KMS-11 (cell line): ENCODE data around the gene BUB3.

Experiments used
- H2AFZ ChIP-seq: fragments of 200-600 bp; sonication (generic); 2 replicates; pipeline ENCODE4 v1.6.1; 2016; ENCODE audit warnings: antibody characterized with exemption, mixed run types, low read depth
- H3K27ac ChIP-seq: fragments of 200-600 bp; sonication (generic); 2 replicates; pipeline ENCODE4 v1.6.1; 2016; ENCODE audit warnings: mild to moderate bottlenecking, mixed run types
- H3K27me3 ChIP-seq: fragments of 200-600 bp; sonication (generic); 2 replicates; pipeline ENCODE4 v1.6.1; 2017; ENCODE audit warnings: mild to moderate bottlenecking, low read depth, mixed run types, moderate library complexity; ENCODE audit not compliant: insufficient read depth
- H3K36me3 ChIP-seq: fragments of 200-600 bp; sonication (generic); 2 replicates; pipeline ENCODE4 v1.6.1; 2017; ENCODE audit warnings: mild to moderate bottlenecking, mixed run types; ENCODE audit not compliant: insufficient read depth
- H3K4me1 ChIP-seq: fragments of 200-600 bp; sonication (generic); 2 replicates; pipeline ENCODE4 v1.6.1; 2016; ENCODE audit warnings: mild to moderate bottlenecking, low read depth, mixed run types; ENCODE audit not compliant: poor library complexity, severe bottlenecking
- H3K4me2 ChIP-seq: fragments of 200-600 bp; sonication (generic); 2 replicates; pipeline ENCODE4 v1.7.0; 2016; ENCODE audit warnings: mild to moderate bottlenecking, mixed run types
- H3K4me3 ChIP-seq: fragments of 200-600 bp; sonication (generic); IDR thresholded peaks from 2 replicates; pipeline ENCODE4 v1.6.1; 2017; ENCODE audit warnings: low read depth, low read length, mixed read lengths; ENCODE audit not compliant: insufficient read depth
- H3K79me2 ChIP-seq: fragments of 200-600 bp; sonication (generic); 2 replicates; pipeline ENCODE4 v1.6.1; 2016; ENCODE audit warnings: low read depth, mixed run types; ENCODE audit not compliant: insufficient read depth
- H3K9ac ChIP-seq: fragments of 200-600 bp; sonication (generic); 2 replicates; pipeline ENCODE4 v1.6.1; 2016; ENCODE audit warnings: mild to moderate bottlenecking, mixed run types
- H4K20me1 ChIP-seq: fragments of 200-600 bp; sonication (generic); 2 replicates; pipeline ENCODE4 v1.6.1; 2016; ENCODE audit warnings: mild to moderate bottlenecking, mixed run types; ENCODE audit not compliant: insufficient read depth
- TF ChIP-seq, protein P1 (sequence below): fragments of 200-600 bp; sonication (generic); conservative IDR thresholded peaks from 2 replicates; pipeline ENCODE4 v1.6.1; 2017; ENCODE audit warnings: low read depth, mild to moderate bottlenecking, antibody characterized with exemption, low read length, moderate library complexity, mixed read lengths

Gene BUB3

GRCh38 chr10:123126246-123126645, 28.0 kb upstream of the BUB3 start:
- TF ChIP-seq, protein P1, sequence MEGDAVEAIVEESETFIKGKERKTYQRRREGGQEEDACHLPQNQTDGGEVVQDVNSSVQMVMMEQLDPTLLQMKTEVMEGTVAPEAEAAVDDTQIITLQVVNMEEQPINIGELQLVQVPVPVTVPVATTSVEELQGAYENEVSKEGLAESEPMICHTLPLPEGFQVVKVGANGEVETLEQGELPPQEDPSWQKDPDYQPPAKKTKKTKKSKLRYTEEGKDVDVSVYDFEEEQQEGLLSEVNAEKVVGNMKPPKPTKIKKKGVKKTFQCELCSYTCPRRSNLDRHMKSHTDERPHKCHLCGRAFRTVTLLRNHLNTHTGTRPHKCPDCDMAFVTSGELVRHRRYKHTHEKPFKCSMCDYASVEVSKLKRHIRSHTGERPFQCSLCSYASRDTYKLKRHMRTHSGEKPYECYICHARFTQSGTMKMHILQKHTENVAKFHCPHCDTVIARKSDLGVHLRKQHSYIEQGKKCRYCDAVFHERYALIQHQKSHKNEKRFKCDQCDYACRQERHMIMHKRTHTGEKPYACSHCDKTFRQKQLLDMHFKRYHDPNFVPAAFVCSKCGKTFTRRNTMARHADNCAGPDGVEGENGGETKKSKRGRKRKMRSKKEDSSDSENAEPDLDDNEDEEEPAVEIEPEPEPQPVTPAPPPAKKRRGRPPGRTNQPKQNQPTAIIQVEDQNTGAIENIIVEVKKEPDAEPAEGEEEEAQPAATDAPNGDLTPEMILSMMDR = no peak
- Histone ChIP-seq H3K9ac (no peak overlapping the region), H3K4me2 (no peak overlapping the region), H3K27ac (no peak overlapping the region), H3K4me1 (no peaks in the 10 kb centered on the region), H3K4me3 (no peak overlapping the region), H2AFZ (no peak overlapping the region), H4K20me1 (no peaks in the 10 kb centered on the region), H3K79me2 (no peaks in the 10 kb centered on the region), H3K36me3 (no peaks in the 10 kb centered on the region), H3K27me3 (no peaks in the 10 kb centered on the region)

DNA sequence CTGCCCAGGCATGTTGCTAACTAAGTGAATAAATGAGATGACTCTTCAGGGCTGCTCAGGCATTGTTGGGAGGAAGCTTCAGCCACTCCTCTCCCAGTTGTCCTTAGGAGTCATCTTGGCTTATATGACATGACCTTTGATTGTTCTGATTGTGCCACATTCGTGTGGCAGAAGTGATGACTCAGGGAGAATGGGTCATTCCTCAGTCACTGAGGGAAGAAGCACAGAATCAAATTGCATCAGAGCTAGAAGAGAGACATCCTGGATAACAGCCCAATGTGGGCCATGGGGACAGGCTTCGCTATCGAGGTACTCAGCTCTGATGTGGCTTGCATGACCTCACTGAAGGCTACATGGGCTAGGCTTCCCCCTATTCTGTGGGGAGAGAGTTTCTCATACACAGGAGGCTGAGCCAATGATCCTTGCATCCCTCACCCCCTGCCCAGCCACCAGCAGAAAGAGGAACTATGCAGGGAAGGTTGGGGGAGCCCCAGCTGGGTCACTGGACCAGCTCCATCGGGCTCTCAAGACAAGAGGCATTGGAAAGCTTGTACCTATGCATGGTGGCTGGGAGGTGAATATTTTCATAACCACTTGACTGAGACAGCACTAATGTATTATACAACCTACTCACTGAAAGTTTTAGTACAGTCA, 24.5 kb upstream of the BUB3 start:
- H3K27me3 ChIP-seq = no peaks in the 10 kb centered on the region
- no peak overlapping the region for H2AFZ ChIP-seq
- H3K4me2 ChIP-seq = no peak overlapping the region
- TF ChIP-seq, protein P1 = no peak
- H3K79me2 ChIP-seq = no peaks in the 10 kb centered on the region
- no peak overlapping the region for H3K27ac ChIP-seq
- H4K20me1 ChIP-seq = no peaks in the 10 kb centered on the region
- no peak overlapping the region for H3K9ac ChIP-seq
- no peaks in the 10 kb centered on the region for H3K4me1 ChIP-seq
- H3K36me3 ChIP-seq = no peaks in the 10 kb centered on the region
- H3K4me3 ChIP-seq = no peak overlapping the region

DNA sequence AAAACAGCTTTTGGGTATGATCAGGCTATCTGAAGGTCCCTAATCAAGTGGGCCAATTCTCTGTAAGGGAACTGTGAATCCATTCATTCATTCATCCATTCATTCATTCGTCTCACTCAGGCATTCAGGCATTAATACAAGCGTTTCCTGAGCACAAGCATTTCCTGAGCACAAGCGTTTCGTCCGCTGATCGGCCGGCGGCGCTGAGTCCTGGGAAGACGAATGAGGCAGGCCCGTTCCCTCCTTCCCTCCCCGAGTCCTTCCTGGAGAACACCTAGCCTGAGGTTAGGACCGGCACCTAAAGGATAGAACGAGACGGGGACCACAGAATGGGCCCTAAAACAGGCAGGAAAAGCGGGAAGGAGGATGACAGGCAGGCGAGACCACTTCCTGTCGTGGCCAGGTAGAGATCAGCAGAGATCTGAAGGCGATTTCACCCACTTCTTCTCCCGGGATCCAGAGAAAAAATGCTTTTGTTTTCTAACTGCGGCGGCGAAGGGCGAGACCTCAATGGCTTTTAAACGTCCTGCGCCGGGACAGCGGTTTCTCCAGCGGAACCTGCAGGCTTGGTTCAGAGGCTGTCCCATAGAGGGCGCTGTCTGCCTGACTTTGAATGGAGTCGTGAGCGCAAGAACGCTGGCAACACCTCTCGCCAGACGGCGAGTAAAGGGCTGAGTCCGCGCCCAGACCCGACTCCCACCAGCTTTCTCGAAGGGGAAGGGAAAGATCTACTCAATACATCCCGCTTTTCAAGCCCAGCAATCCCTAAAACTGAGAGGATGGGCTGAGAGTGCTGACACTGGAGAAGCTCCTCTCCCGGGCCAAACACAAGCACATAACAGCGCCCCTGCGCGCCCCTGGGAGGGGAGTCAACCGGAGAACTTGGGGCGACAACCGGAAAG, 21.4 kb upstream of the BUB3 start:
- Histone ChIP-seq H3K27me3 (no peaks in the 10 kb centered on the region), H3K27ac (no peak overlapping the region), H4K20me1 (no peaks in the 10 kb centered on the region), H3K4me3 (no peak overlapping the region), H2AFZ (peak overlapping the region; percentile 44; the same call in 1 of the 2 replicates), H3K79me2 (no peaks in the 10 kb centered on the region), H3K9ac (no peak overlapping the region), H3K4me2 (peak overlapping the region; percentile 18; the same call in 1 of the 2 replicates), H3K4me1 (no peaks in the 10 kb centered on the region), H3K36me3 (no peaks in the 10 kb centered on the region)
- TF ChIP-seq, protein P1 = peak; percentile 85

- H3K4me1 ChIP-seq = no peaks in the 10 kb centered on the region
- H3K27ac ChIP-seq = no peak overlapping the region
- H4K20me1 ChIP-seq = no peaks in the 10 kb centered on the region
- TF ChIP-seq, protein P1 = no peak
- no peak overlapping the region for H3K4me3 ChIP-seq
- no peak overlapping the region for H3K9ac ChIP-seq
- no peaks in the 10 kb centered on the region for H3K36me3 ChIP-seq
- no peaks in the 10 kb centered on the region for H3K79me2 ChIP-seq
- no peaks in the 10 kb centered on the region for H3K27me3 ChIP-seq
- H3K4me2 ChIP-seq = peak overlapping the region; percentile 18; the same call in 1 of the 2 replicates
- H2AFZ ChIP-seq = peak overlapping the region; percentile 44; the same call in 1 of the 2 replicates
Measured at GRCh38 chr10:123133541-123134342, 20.5 kb upstream of the BUB3 start.
